Kidney (tissue), 14 donors: ENCODE data around the gene MAD1L1. TPM values are rescaled to one million over a fixed set of nuclear protein-coding genes. Genes with fewer than 3 reads are reported as not detected.

Experiments
- DNase-seq, 5 donors: peaks; one replicate each; pipeline ENCODE4 v3.0.0-alpha.2; 2013 to 2020
- FAIRE-seq: peaks from 2 replicates; lab custom pipeline; 2012; peaks lifted over from hg19 to GRCh38; lab: Jason Lieb, UNC
- H3K27ac ChIP-seq, 2 donors: one replicate each; pipeline ENCODE4 v1.7.0; 2013; ENCODE audit warnings: low read depth in 2 of 2, low read length in 2 of 2, inconsistent platforms in 1 of 2
- H3K27me3 ChIP-seq: one replicate; pipeline ENCODE4 v1.7.1; 2013; ENCODE audit warnings: low read length, inconsistent platforms; ENCODE audit not compliant: control insufficient read depth, insufficient read depth
- H3K36me3 ChIP-seq, 3 donors: one replicate each; pipeline versions ENCODE4 v1.7.0 to v1.7.1; 2013; ENCODE audit warnings: low read length in 3 of 3, control low read depth in 1 of 3, inconsistent platforms in 1 of 3; ENCODE audit not compliant: insufficient read depth in 3 of 3, control insufficient read depth in 2 of 3
- H3K4me1 ChIP-seq, 3 donors: one replicate each; pipeline versions ENCODE4 v1.7.0 to v1.7.1; 2013; ENCODE audit warnings: low read length in 3 of 3, inconsistent platforms in 1 of 3, low read depth in 1 of 3; ENCODE audit not compliant: control insufficient read depth in 2 of 3, insufficient read depth in 2 of 3
- H3K4me3 ChIP-seq, 3 donors: one replicate each; pipeline versions ENCODE4 v1.7.0 to v1.8.1; 2013; ENCODE audit warnings: low read length in 3 of 3, control low read depth in 1 of 3, inconsistent platforms in 1 of 3
- H3K9ac ChIP-seq, 3 donors: one replicate each; pipeline versions ENCODE4 v1.7.0 to v1.7.1; 2013; ENCODE audit warnings: low read length in 3 of 3, control low read depth in 1 of 3, inconsistent platforms in 1 of 3
- H3K9me3 ChIP-seq, 3 donors: one replicate each; pipeline versions ENCODE4 v1.7.0 to v1.7.1; 2013; ENCODE audit warnings: low read length in 3 of 3, control low read depth in 1 of 3, inconsistent platforms in 1 of 3; ENCODE audit not compliant: control insufficient read depth in 2 of 3, insufficient read depth in 1 of 3
- intact Hi-C: fragments of 100-400 bp; cut with DNase I; formaldehyde crosslinking; loops from one replicate; pipeline ENCODE4 v1.11.1; 2022
- polyA plus RNA-seq: library from polyadenylated mRNA; stranded (reverse); fragments of 350-450 nt; fragmentation: Illumina TruSeq; extraction: RNeasy Lipid Tissue Mini Kit (QIAGEN cat#74804); gene quantifications from one replicate; pipeline ENCODE4 v1.2.3, GENCODE V29; 2014; ENCODE audit warnings: low read depth, low replicate concordance; ENCODE audit not compliant: insufficient read depth
- total RNA-seq: library from RNA; stranded (reverse); fragmentation: NEBNext Ultra II Directional; extraction: Animal tissue kit (Norgen Biotek cat#: 25700); gene quantifications from one replicate; pipeline ENCODE4 v1.2.1, GENCODE V29; 2021
- TF ChIP-seq, protein P1 (sequence below): IDR thresholded peaks from 3 replicates; pipeline ENCODE4 v1.5.1; 2012; ENCODE audit warnings: mild to moderate bottlenecking, moderate library complexity, borderline replicate concordance; ENCODE audit not compliant: insufficient read depth; ENCODE audit errors: extremely low read depth
- donor health status: control.
- donor health status: control.
- donor health status: control.
- donor health status: control.
- donor health status: control.
- donor health status: DM: yes; HTN: yes; CAD: no.
- donor health status: Normal renal cell carcinoma (clear cell type).

The MAD1L1 gene
- total and polyA plus RNA-seq, 2 donors from 2014 or later = 33.2 to 45.2 TPM

DNA sequence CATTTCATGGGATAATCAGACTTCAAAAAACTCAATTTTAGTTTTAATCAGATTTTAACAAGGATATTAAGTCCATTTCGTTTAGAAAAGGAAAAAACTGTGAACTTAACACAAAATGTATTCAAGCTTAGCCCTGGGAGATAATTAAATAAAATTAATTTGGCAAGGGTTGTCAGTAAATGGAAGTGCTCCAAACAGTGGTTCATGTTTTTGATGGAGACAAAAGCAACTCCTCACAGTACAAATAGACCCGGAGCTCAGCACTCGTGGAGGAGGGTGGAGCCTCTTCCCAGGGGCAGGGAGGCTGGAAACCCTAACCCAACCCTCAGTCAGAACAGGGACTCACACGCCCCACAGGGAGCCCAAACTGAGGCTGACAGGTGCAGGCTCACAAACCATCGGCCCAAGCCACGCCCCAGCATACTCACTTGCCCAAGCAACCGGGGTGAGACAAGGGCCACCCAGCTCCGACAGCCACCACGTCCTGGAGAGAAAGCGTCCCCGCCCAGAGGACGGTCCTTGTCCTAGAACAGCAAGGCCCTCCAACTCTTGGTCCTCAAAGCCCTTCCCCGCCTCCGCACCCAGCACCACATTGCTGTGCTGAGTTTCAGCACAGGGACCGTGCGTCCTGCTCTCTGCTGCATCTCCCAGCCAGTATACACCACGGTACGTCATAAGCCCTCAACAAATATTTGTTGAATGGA, 39.8 kb downstream of the MAD1L1 start:
- no peak overlapping the region for H3K27ac ChIP-seq
- no peaks in the 10 kb centered on the region for H3K27me3 ChIP-seq
- peaks cover 0 to 18% (median 0%) of the 10 kb centered on the region in 3 donors for H3K9me3 ChIP-seq
- no peak for FAIRE-seq
- H3K4me1 ChIP-seq = no peaks in the 10 kb centered on the region
- intact Hi-C loops = no loop called here
- TF ChIP-seq, protein P1, sequence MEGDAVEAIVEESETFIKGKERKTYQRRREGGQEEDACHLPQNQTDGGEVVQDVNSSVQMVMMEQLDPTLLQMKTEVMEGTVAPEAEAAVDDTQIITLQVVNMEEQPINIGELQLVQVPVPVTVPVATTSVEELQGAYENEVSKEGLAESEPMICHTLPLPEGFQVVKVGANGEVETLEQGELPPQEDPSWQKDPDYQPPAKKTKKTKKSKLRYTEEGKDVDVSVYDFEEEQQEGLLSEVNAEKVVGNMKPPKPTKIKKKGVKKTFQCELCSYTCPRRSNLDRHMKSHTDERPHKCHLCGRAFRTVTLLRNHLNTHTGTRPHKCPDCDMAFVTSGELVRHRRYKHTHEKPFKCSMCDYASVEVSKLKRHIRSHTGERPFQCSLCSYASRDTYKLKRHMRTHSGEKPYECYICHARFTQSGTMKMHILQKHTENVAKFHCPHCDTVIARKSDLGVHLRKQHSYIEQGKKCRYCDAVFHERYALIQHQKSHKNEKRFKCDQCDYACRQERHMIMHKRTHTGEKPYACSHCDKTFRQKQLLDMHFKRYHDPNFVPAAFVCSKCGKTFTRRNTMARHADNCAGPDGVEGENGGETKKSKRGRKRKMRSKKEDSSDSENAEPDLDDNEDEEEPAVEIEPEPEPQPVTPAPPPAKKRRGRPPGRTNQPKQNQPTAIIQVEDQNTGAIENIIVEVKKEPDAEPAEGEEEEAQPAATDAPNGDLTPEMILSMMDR = no peak
- DNase-seq = no peak
- H3K4me3 ChIP-seq = no peak overlapping the region
- H3K36me3 ChIP-seq = no peaks in the 10 kb centered on the region
- no peak overlapping the region for H3K9ac ChIP-seq

DNA sequence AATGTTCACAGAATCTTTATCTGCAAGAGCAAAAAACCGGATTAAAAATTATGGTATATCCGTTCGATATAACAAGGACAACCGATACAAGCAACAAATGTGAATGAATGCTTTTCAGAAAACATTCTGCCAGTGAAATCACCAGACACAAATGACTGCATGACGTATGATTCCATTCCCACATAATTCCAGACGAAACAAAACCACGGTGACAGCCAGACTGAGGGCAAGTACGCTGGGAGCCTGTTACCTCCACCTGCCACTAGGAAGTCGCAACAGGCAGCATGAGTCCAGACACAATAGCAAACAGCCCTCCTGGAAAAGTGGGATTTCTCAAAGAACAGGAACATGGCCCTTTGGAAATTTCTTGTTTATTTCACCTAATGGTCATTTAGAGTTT, 41.7 kb downstream of the MAD1L1 start:
- H3K27me3 ChIP-seq = no peaks in the 10 kb centered on the region
- no peak overlapping the region for H3K9ac ChIP-seq
- TF ChIP-seq, protein P1 = no peak
- no peak overlapping the region for H3K4me3 ChIP-seq
- H3K36me3 ChIP-seq = no peaks in the 10 kb centered on the region
- H3K27ac ChIP-seq = no peak overlapping the region
- intact Hi-C loops = no loop called here
- H3K4me1 ChIP-seq = no peaks in the 10 kb centered on the region
- DNase-seq (no peak), FAIRE-seq (no peak)
- H3K9me3 ChIP-seq = peaks cover 0 to 18% (median 0%) of the 10 kb centered on the region in 3 donors

DNA sequence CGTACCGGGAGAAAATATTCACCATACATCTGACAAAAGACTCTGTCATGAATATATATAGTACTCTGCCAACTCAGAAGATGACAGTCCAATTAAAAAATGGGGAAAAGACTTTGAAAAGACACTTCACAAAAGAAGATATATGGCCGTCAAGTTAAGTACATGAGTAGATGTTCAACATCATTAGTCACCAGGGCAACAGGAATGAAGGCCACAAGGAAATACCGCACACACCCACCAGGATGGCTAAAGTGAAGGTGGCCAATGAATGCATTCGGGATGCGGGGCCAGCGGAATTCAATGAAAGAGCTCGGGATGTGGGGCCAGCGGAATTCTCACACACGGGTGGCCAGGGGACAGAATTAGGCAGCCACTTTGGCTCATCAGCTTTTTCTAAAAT, 42.2 kb downstream of the MAD1L1 start:
- peaks cover 0 to 15% (median 0%) of the 10 kb centered on the region in 3 donors for H3K9me3 ChIP-seq
- no peaks in the 10 kb centered on the region for H3K36me3 ChIP-seq
- H3K27ac ChIP-seq = no peak overlapping the region
- DNase-seq = no peak
- H3K4me3 ChIP-seq = no peak overlapping the region
- FAIRE-seq = no peak
- intact Hi-C loops = no loop called here
- H3K4me1 ChIP-seq = no peaks in the 10 kb centered on the region
- H3K9ac ChIP-seq = no peak overlapping the region
- TF ChIP-seq, protein P1 = no peak
- H3K27me3 ChIP-seq = no peaks in the 10 kb centered on the region
